ENCODE data around the gene ADAMTS10.
A peak's percentile ranks its signal among the peaks of the same experiment; 100 is the strongest.
"Not testable (repeated sequence)": the region's sequence is repeated elsewhere in the genome, so short reads cannot be mapped to it uniquely, and the experiment has no call there.

The ADAMTS10 gene

DNA sequence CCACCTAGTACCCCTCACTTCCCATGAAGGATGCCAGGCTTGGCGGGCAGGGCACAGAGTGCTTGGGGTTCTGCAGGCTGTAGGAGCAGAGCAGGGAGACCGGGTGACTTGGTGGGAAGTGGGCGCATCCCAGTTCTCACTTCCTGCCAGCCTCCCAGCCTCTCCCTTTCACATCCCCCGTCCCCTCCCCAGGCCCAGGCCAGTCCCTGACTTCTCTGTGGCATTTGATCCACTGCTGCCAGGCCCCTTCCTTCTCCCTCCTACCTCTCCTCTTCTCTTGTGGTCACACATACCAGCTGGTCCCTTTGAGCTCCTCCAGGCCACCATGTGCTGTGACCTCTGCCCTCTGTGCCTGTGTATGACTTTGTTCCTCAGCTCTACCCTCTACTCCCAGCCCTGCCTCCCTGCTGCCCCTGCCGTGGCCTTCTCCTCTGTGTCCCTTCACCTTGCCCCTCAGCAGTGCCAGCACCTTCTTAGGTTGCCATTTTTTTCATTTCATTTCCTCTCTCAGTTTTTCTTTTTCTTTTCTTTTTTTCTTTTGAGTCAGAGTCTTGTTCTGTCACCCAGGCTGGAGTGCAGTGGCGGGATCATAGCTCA, 52.8 kb downstream of the ADAMTS10 start:
- no peak for FAIRE-seq

- FAIRE-seq: not testable (repeated sequence)
These were observed 56.8 kb downstream of the ADAMTS10 start for GRCh38 chr19:8553729-8554128.

- peak; percentile 53 for FAIRE-seq
These were observed 57.7 kb downstream of the ADAMTS10 start for GRCh38 chr19:8552810-8553209.

GRCh38 chr19:8550070-8550469, 60.4 kb downstream of the ADAMTS10 start:
- FAIRE-seq: no peak

- FAIRE-seq: no peak
These were observed 64.8 kb downstream of the ADAMTS10 start for GRCh38 chr19:8545743-8546142.

DNA sequence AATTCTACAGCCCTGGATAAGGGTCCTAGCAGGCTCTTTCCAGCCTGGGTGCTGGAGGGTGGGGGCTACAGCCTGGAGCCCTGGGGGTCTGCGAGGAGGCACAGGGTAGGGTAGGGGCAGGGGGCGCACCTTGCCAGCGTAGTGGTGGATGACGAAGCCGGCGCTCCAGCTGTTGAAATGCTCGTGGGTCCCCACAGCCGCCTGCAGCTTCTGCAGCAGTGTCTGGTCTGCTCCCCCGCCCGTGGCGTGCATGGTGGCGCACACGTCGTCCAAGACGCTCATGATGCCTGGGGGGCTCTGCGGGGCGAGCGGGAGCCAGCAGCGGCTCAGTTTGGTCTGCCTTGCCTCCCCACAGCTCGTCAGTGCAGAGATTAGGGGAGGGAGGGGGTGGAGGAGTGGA, 66.3 kb downstream of the ADAMTS10 start:
- FAIRE-seq: no peak

GRCh38 chr19:8539621-8540149, 70.8 kb downstream of the ADAMTS10 start:
- no peak for FAIRE-seq

DNA sequence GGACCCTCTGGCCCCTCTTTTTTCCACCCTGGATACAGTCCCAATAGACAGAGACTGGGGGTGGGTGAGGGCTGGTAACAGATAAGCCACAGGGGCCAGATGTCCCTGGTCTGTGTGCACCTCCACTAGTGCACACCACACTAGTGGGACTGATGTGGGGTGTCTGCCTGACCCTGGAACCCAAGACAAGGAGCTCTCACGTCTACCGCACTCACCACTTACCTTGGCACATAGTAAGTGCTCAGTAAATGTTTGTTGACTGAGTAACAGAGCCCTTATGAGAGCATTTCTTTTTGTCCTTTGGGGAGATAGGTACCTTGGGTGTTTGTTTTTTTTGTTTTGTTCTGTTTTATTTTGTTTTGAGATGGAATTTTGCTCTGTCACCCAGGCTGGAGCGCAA, 73.4 kb downstream of the ADAMTS10 start:
- no peak for FAIRE-seq

- FAIRE-seq: no peak
These were observed 74.2 kb downstream of the ADAMTS10 start for GRCh38 chr19:8536282-8536681.

DNA sequence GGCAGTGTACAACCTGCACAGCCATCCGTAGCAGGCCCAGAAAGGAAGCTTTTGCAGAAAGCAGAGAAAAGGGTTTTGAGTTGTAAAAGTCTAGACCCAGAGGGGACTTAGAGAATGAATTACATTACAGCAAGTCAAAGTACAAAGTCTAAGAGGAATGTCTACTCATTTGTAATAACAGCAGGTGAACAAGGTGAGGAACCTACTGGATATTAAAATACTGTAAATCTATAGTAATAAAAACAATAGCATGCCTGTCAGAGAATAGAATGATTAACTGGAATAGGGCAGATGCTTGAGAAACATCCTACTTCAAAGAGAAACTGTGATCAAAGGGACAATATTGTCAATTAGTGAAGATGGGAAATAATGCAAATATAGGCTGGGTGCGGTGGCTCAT, 78.3 kb downstream of the ADAMTS10 start:
- FAIRE-seq: no peak

DNA sequence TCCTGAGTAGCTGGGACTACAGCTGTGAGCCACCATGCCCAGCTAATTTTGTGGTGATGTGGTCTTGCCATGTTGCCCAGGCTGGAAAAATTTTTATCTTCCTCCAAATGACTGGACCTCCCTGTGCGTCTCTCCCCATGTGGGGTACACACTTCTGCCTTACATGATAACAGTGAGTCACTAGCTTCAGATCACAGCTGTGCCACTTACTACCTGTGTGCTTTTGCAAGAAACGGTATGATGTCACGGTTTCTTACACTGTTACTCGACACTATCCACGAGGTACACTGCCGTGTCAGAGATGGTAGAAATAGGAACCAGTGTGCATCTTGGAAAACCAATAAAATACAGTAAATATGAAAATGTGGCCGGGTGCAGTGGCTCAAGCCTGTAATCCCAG, 79.0 kb downstream of the ADAMTS10 start:
- FAIRE-seq: no peak
